HG03103 (cell line): ENCODE results near the gene CCDC83.
A peak's percentile ranks its signal among the peaks of the same experiment; 100 is the strongest.

Experiments used
- ATAC-seq: cut with Tn5 transposase; IDR thresholded peaks from one replicate; pipeline ENCODE4 v1.9.1; 2021; ENCODE audit warnings: low read depth; ENCODE audit not compliant: unreplicated experiment

Gene CCDC83

GRCh38 chr11:85855341-85855656 is at the start of gene CCDC83:
Gene CCDC83 (plus strand): TSS chr11:85855383. CDS start chr11:85865124, 9,741 bp downstream.
- ATAC-seq, result no peak

GRCh38 chr11:85805387-85805786 is 49.8 kb upstream of the CCDC83 start:
- no peak for ATAC-seq

- no peak for ATAC-seq
Measured at GRCh38 chr11:85806016-85806415, 49.2 kb upstream of the CCDC83 start.

- ATAC-seq, result no peak
Measured at GRCh38 chr11:85806876-85807275, 48.3 kb upstream of the CCDC83 start.

- no peak for ATAC-seq
Measured at GRCh38 chr11:85809191-85809590, 46.0 kb upstream of the CCDC83 start.

- no peak for ATAC-seq
Measured at GRCh38 chr11:85809863-85810262, 45.3 kb upstream of the CCDC83 start.

- no peak for ATAC-seq
Measured at GRCh38 chr11:85810521-85810870, 44.7 kb upstream of the CCDC83 start.

- ATAC-seq, result peak; percentile 78
Measured at GRCh38 chr11:85810871-85811611, 44.1 kb upstream of the CCDC83 start, which contains the start of gene SYTL2. Gene SYTL2 (minus strand): TSS chr11:85811141. CDS start chr11:85757725, 53,416 bp downstream.

GRCh38 chr11:85811624-85812023 is 43.6 kb upstream of the CCDC83 start:
- no peak for ATAC-seq

GRCh38 chr11:85813721-85814120 is 41.5 kb upstream of the CCDC83 start:
- no peak for ATAC-seq

- ATAC-seq, result no peak
Measured at GRCh38 chr11:85815186-85815931, 39.8 kb upstream of the CCDC83 start.

GRCh38 chr11:85819441-85819840 is 35.7 kb upstream of the CCDC83 start:
- ATAC-seq, result no peak

- no peak for ATAC-seq
Measured at GRCh38 chr11:85821636-85822035, 33.5 kb upstream of the CCDC83 start.

- no peak for ATAC-seq
Measured at GRCh38 chr11:85822814-85823213, 32.4 kb upstream of the CCDC83 start.

- ATAC-seq, result no peak
Measured at GRCh38 chr11:85823816-85824215, 31.4 kb upstream of the CCDC83 start.

GRCh38 chr11:85825616-85826015 is 29.6 kb upstream of the CCDC83 start:
- no peak for ATAC-seq

GRCh38 chr11:85826116-85826855 is 28.9 kb upstream of the CCDC83 start:
- ATAC-seq, result no peak

GRCh38 chr11:85827748-85828639 is 27.2 kb upstream of the CCDC83 start:
- ATAC-seq, result no peak

- no peak for ATAC-seq
Measured at GRCh38 chr11:85828640-85828978, 26.6 kb upstream of the CCDC83 start.

GRCh38 chr11:85829172-85829571 is 26.0 kb upstream of the CCDC83 start:
- no peak for ATAC-seq

- no peak for ATAC-seq
Measured at GRCh38 chr11:85831050-85831449, 24.1 kb upstream of the CCDC83 start.
